Gastroesophageal sphincter (tissue), 4 donors: ENCODE measurements around the gene SMAD6. TPM values are rescaled to one million over a fixed set of nuclear protein-coding genes. Genes with fewer than 3 reads are reported as not detected.

Experiments used
- ATAC-seq: fragments of 150-250 bp; one replicate; pipeline ENCODE4 v1.9.1; 2016; ENCODE audit warnings: mild to moderate bottlenecking, moderate library complexity
- H3K27ac ChIP-seq, 4 donors: fragments of 200-600 bp; sonication (generic) in 3 of 4; 1 replicate in 3 of 4; 2 replicates in 1 of 4; pipeline ENCODE4 v1.5.1; 2016 to 2019
- H3K27me3 ChIP-seq: fragments of 200-600 bp; sonication (generic); one replicate; pipeline ENCODE4 v1.5.1; 2019
- H3K36me3 ChIP-seq, 2 donors: fragments of 200-600 bp; sonication (generic); one replicate each; pipeline ENCODE4 v1.5.1; 2019; ENCODE audit warnings: control low read depth in 1 of 2
- H3K4me1 ChIP-seq, 3 donors: fragments of 200-600 bp; sonication (generic); 1 replicate in 2 of 3; 2 replicates in 1 of 3; pipeline ENCODE4 v1.5.1; 2016 to 2019; ENCODE audit warnings: control low read depth in 2 of 3
- H3K4me3 ChIP-seq, 2 donors: fragments of 200-600 bp; sonication (generic); one replicate each; pipeline ENCODE4 v1.5.1; 2019; ENCODE audit warnings: mild to moderate bottlenecking in 1 of 2, moderate library complexity in 1 of 2
- H3K9me3 ChIP-seq, 3 donors: fragments of 200-600 bp; sonication (generic); one replicate each; pipeline ENCODE4 v1.5.1; 2017 to 2019; ENCODE audit warnings: control low read depth in 2 of 3
- EP300 ChIP-seq: sonication (generic); formaldehyde crosslinking; IDR thresholded peaks from one replicate; pipeline ENCODE4 v1.6.1; 2017; ENCODE audit warnings: antibody characterized with exemption, mild to moderate bottlenecking
- POLR2A ChIP-seq, 2 donors: fragments of 450-650 bp; IDR thresholded peaks; one replicate each; pipeline ENCODE4 v1.6.1; 2017; ENCODE audit warnings: antibody characterized with exemption in 2 of 2, mild to moderate bottlenecking in 2 of 2, moderate library complexity in 1 of 2
- POLR2AphosphoS5 ChIP-seq: sonication (generic); formaldehyde crosslinking; IDR thresholded peaks from one replicate; pipeline ENCODE4 v1.6.1; 2017; ENCODE audit warnings: antibody characterized with exemption
- WGBS, 2 donors: methylation state at CpG; one replicate each; pipeline ENCODE4 v1.1.5; 2018; ENCODE audit warnings: low coverage in 1 of 2; 5-methylcytosine and 5-hydroxymethylcytosine counted together
- total RNA-seq, 4 donors: library from RNA; depleted of rRNA; stranded (reverse); fragments of >200 nt; gene quantifications; one replicate each; pipeline ENCODE4 v1.1.0, GENCODE V29; 2016
- TF ChIP-seq, protein P1 (sequence below), 4 experiments: fragments of 200-600 bp in 2 of 4; fragments of 450-650 bp in 2 of 4; sonication (generic) in 1 of 4; IDR thresholded peaks; one replicate each; pipeline ENCODE4 v1.5.1; 2017 to 2019; ENCODE audit warnings: antibody characterized with exemption in 4 of 4, mild to moderate bottlenecking in 2 of 4, moderate library complexity in 2 of 4

Gene SMAD6
- total RNA-seq, 4 donors from 2014 or later, result 9.9 to 11.2 (median 10.9) TPM

DNA sequence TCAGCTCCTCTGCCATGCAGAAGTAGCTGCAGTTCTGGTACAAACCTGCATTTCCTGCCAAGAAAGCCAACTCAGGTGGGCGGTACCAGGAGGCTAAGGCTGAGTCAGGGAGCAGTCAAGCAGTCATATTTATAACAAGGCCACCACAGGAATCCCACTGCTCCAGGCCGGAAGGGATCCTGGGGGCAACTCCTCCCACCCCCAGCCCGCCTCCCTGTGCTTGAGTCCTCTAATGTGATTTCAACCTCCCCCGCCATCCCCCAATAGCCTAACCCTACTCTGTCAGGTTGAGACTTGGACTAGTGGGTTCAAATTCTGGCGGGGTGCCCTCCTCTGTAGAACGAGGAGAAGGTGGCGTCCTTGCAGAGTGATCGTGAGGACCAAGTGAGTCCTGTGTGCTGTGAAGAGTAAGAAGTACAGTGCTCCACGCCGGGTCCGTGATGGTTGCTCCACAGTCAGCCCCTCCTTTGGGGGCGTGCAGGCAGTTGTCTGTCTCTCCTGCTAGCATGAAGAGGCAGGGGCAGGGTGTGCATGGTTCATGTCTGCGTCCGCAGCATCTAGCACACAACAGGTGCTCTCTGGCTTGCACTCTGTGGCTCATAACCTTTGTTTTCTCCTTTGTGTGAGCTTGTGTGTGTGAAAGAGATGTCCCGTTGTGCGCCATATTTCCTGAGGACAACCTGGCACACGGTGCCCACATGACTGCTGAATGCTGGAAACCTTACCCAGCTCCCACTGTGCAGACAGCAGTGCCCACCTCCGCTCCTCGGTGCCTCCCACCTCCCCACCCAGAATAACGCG is 78.3 kb downstream of the SMAD6 start:
- no peaks in the 10 kb centered on the region for H3K27me3 ChIP-seq
- H3K9me3 ChIP-seq, result no peaks in the 10 kb centered on the region
- peaks cover 0 to 8% of the 10 kb centered on the region in 2 donors for H3K36me3 ChIP-seq
- no peak for ATAC-seq
- H3K4me3 ChIP-seq, result no peak overlapping the region
- TF ChIP-seq EP300 (no peak), POLR2AphosphoS5 (no peak), POLR2A (IDR thresholded peaks at IDR 0.05) (no peak)
- TF ChIP-seq, protein P1, sequence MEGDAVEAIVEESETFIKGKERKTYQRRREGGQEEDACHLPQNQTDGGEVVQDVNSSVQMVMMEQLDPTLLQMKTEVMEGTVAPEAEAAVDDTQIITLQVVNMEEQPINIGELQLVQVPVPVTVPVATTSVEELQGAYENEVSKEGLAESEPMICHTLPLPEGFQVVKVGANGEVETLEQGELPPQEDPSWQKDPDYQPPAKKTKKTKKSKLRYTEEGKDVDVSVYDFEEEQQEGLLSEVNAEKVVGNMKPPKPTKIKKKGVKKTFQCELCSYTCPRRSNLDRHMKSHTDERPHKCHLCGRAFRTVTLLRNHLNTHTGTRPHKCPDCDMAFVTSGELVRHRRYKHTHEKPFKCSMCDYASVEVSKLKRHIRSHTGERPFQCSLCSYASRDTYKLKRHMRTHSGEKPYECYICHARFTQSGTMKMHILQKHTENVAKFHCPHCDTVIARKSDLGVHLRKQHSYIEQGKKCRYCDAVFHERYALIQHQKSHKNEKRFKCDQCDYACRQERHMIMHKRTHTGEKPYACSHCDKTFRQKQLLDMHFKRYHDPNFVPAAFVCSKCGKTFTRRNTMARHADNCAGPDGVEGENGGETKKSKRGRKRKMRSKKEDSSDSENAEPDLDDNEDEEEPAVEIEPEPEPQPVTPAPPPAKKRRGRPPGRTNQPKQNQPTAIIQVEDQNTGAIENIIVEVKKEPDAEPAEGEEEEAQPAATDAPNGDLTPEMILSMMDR (IDR thresholded peaks at IDR 0.05), result no peak
- 89% methylated on average over 8 of the region's 21 CpGs; no CpG with 5 or more reads in 1 of the 2 donors for WGBS, 2 donors
- H3K27ac ChIP-seq, result peak overlapping the region in 3 of 4 donors; percentile 8 to 41 (median 24)
- H3K4me1 ChIP-seq, result peaks cover 0 to 32% (median 5%) of the 10 kb centered on the region in 3 donors

DNA sequence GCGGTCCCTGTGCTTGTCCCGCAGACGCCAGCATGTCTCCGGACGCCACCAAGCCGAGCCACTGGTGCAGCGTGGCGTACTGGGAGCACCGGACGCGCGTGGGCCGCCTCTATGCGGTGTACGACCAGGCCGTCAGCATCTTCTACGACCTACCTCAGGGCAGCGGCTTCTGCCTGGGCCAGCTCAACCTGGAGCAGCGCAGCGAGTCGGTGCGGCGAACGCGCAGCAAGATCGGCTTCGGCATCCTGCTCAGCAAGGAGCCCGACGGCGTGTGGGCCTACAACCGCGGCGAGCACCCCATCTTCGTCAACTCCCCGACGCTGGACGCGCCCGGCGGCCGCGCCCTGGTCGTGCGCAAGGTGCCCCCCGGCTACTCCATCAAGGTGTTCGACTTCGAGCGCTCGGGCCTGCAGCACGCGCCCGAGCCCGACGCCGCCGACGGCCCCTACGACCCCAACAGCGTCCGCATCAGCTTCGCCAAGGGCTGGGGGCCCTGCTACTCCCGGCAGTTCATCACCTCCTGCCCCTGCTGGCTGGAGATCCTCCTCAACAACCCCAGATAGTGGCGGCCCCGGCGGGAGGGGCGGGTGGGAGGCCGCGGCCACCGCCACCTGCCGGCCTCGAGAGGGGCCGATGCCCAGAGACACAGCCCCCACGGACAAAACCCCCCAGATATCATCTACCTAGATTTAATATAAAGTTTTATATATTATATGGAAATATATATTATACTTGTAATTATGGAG is 79.1 kb downstream of the SMAD6 start:
- no peak for ATAC-seq
- TF ChIP-seq POLR2A (IDR thresholded peaks at IDR 0.05), result no peak
- TF ChIP-seq, protein P1 (IDR thresholded peaks at IDR 0.05), result no peak
- no peak for TF ChIP-seq EP300
- no peak for TF ChIP-seq POLR2AphosphoS5
- H3K4me1 ChIP-seq, result peaks cover 0 to 26% (median 5%) of the 10 kb centered on the region in 3 donors
- H3K27me3 ChIP-seq, result no peaks in the 10 kb centered on the region
- H3K27ac ChIP-seq, result no peak overlapping the region
- no peak overlapping the region for H3K4me3 ChIP-seq
- 94% methylated on average over 12 of the region's 73 CpGs; no CpG with 5 or more reads in 1 of the 2 donors for WGBS, 2 donors
- H3K9me3 ChIP-seq, result no peaks in the 10 kb centered on the region
- peaks cover 0 to 8% of the 10 kb centered on the region in 2 donors for H3K36me3 ChIP-seq

GRCh38 chr15:66782785-66783184 is 80.7 kb downstream of the SMAD6 start:
- Histone ChIP-seq H3K36me3 (peaks cover 0 to 8% of the 10 kb centered on the region in 2 donors), H3K4me3 (no peak overlapping the region), H3K9me3 (no peaks in the 10 kb centered on the region), H3K27me3 (no peaks in the 10 kb centered on the region), H3K27ac (no peak overlapping the region), H3K4me1 (peaks cover 0 to 26% (median 5%) of the 10 kb centered on the region in 3 donors)
- TF ChIP-seq EP300, result no peak
- TF ChIP-seq POLR2AphosphoS5, result no peak
- TF ChIP-seq, protein P1 (IDR thresholded peaks at IDR 0.05), result no peak
- TF ChIP-seq POLR2A (IDR thresholded peaks at IDR 0.05), result no peak
- no peak for ATAC-seq
- WGBS, 2 donors, result 48% methylated on average over 3 of the region's 3 CpGs; no CpG with 5 or more reads in 1 of the 2 donors

DNA sequence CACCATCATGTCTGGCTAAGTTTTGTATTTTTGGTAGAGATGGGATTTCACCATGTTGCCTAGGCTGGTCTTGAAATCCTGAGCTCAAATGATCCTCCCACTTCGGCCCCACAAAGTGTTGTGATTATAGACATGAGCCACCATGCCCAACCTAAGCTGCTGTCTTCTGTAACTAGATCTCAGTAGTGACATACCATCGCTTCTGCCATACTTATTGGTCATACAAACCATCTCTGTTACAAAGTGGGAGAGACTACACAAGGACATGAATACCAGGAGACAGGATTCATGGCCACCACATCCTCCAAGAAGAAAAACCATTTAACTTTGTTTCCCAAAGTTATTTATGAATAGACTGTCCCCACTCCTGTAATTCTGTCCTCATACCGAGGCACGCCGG is 81.3 kb downstream of the SMAD6 start:
- Histone ChIP-seq H3K27ac (no peak overlapping the region), H3K4me1 (peaks cover 0 to 26% (median 5%) of the 10 kb centered on the region in 3 donors), H3K36me3 (peaks cover 0 to 8% of the 10 kb centered on the region in 2 donors), H3K9me3 (no peaks in the 10 kb centered on the region), H3K27me3 (no peaks in the 10 kb centered on the region), H3K4me3 (no peak overlapping the region)
- TF ChIP-seq POLR2AphosphoS5 (no peak), POLR2A (IDR thresholded peaks at IDR 0.05) (no peak), EP300 (no peak)
- TF ChIP-seq, protein P1 (IDR thresholded peaks at IDR 0.05), result no peak
- ATAC-seq, result no peak
- WGBS, 2 donors, result 89% methylated on average over 5 of the region's 5 CpGs; no CpG with 5 or more reads in 1 of the 2 donors
